ENCODE data around the gene PLAC9.
A peak's percentile ranks its signal among the peaks of the same experiment; 100 is the strongest.

PLAC9 gene

GRCh38 chr10:80159166-80159873 lies 26.8 kb downstream of the PLAC9 start:
- DNase-seq: no peak

GRCh38 chr10:80160361-80161320 lies 28.1 kb downstream of the PLAC9 start:
- DNase-seq: no peak

- no peak for DNase-seq
Observed at GRCh38 chr10:80161321-80162083, 29.0 kb downstream of the PLAC9 start.

GRCh38 chr10:80163741-80164341 lies 31.3 kb downstream of the PLAC9 start:
- DNase-seq: no peak

- no peak for DNase-seq
Observed at GRCh38 chr10:80164596-80164995, 32.1 kb downstream of the PLAC9 start.

GRCh38 chr10:80165173-80165572 lies 32.6 kb downstream of the PLAC9 start:
- DNase-seq: no peak

GRCh38 chr10:80166581-80167470 lies 34.3 kb downstream of the PLAC9 start:
- DNase-seq: no peak

GRCh38 chr10:80167471-80168161 lies 35.1 kb downstream of the PLAC9 start:
- peak in 1 of 58 donors; percentile 19 for DNase-seq

GRCh38 chr10:80168162-80168511 lies 35.6 kb downstream of the PLAC9 start:
- DNase-seq: peak in 4 of 58 donors; percentile 12 to 48 (median 34)

- no peak for DNase-seq
Observed at GRCh38 chr10:80168679-80169380, 36.3 kb downstream of the PLAC9 start.

- no peak for DNase-seq
Observed at GRCh38 chr10:80170026-80170425, 37.5 kb downstream of the PLAC9 start.

GRCh38 chr10:80170641-80171040 lies 38.1 kb downstream of the PLAC9 start:
- DNase-seq: no peak

GRCh38 chr10:80171248-80171660 lies 38.7 kb downstream of the PLAC9 start:
- no peak for DNase-seq

- DNase-seq: no peak
Observed at GRCh38 chr10:80172896-80173295, 40.4 kb downstream of the PLAC9 start.

- DNase-seq: no peak
Observed at GRCh38 chr10:80173466-80173865, 40.9 kb downstream of the PLAC9 start.

- DNase-seq: no peak
Observed at GRCh38 chr10:80174641-80175395, 42.3 kb downstream of the PLAC9 start.

GRCh38 chr10:80176526-80176925 lies 44.0 kb downstream of the PLAC9 start:
- no peak for DNase-seq

Data from anterior cingulate cortex (tissue), 58 donors.